NCI-H2227 treated with DMSO at 0.1 percent for 48 hours (cell line): ENCODE measurements around the gene ARRDC2.
A peak's percentile ranks its signal among the peaks of the same experiment; 100 is the strongest.
"Not testable (repeated sequence)": the region's sequence is repeated elsewhere in the genome, so short reads cannot be mapped to it uniquely, and the experiment has no call there.

Experiments used
- DNase-seq: peaks from one replicate; lab custom pipeline; 2025; lab: John Stamatoyannopoulos, UW

Gene ARRDC2

GRCh38 chr19:17989425-17990094 lies 18.4 kb upstream of the ARRDC2 start:
- no peak for DNase-seq

- DNase-seq = no peak
Observed at GRCh38 chr19:17993076-17993813, 14.7 kb upstream of the ARRDC2 start.

DNA sequence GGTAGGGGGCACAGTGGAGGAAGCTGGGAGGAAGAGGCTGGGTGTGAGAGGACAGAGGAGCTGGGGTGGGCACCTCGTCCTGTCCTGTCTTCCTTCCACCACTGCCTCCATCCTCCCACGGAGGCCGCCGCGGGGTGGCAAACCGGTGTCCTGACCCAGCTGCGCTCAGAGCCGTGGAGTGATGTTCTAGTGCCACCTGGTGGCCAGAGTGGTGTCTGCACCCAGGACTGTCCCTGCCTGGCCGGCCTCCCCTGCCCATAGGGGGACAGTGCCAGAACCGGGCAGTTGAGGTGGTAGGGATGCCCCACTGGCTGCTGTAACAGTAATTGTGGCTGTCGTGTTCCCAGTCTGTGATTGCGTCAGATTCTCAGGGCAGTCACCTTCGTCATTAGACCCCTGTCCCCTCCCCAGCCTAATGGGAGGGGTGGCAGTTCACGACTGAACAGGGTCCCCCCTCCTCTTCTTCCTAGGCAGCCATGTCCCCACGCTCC lies 11.1 kb upstream of the ARRDC2 start:
- DNase-seq = peak; percentile 43

- DNase-seq = no peak
Observed at GRCh38 chr19:17997969-17998826, 9.8 kb upstream of the ARRDC2 start.

GRCh38 chr19:17998827-17999150 lies 9.2 kb upstream of the ARRDC2 start:
- no peak for DNase-seq

DNA sequence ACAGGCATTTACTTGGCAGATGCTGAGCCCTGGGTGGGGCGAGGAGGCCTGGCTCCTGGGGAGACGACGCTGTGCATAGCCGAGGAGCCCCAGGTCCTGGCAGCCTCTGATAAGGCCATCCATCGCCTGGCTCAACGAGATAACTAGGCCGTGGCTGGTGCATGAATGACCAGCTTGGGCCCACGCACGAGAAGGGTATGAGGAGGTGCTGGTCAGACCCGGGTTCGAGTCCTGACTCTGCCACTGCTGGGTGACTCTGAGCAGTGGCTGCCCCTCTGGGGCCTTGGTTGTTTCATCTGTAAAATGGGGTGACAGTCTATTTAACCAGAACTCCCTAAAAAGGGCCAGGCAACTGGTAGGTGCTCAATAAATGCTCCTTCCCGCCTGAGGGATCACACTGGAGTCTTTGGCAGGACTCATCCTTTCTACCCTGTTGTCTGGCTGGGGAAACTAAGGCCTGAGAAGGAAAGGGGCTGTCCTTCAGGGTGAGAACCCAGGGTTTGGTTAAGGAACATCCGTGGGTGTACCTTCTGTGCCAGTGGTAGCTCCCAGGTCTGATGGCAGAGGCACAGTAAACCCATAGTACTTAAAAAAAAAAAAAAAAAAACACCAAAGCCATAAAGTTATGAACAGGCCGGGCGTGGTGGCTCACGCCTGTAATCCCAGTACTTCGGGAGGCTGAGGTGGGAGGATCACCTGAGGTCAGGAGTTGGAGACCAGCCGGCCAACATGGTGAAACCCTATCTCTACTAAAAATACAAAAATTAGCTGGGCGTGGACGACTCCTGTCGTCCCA lies 8.1 kb upstream of the ARRDC2 start:
- no peak for DNase-seq

DNA sequence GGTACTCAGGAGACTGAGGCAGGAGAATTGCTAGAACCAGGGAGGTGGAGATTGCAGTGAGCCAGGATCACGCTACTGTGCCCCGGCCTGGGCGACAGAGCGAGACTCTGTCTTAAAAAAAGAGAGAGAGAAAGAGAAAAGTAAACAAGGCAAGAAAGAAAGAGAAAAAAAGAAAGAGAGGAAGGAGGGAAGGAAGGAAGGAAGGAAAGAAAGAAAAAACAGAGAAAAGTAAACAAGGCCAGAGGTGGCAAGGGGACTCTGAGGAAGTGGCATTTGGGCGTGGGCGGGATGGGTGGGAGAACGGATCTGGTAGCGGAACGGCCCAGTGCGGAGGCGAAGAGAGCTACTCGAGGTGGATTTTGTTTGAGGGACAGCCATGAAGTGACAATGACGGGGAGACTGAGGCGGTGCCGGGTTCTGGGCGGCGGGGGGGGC lies 7.5 kb upstream of the ARRDC2 start:
- DNase-seq = no peak

DNA sequence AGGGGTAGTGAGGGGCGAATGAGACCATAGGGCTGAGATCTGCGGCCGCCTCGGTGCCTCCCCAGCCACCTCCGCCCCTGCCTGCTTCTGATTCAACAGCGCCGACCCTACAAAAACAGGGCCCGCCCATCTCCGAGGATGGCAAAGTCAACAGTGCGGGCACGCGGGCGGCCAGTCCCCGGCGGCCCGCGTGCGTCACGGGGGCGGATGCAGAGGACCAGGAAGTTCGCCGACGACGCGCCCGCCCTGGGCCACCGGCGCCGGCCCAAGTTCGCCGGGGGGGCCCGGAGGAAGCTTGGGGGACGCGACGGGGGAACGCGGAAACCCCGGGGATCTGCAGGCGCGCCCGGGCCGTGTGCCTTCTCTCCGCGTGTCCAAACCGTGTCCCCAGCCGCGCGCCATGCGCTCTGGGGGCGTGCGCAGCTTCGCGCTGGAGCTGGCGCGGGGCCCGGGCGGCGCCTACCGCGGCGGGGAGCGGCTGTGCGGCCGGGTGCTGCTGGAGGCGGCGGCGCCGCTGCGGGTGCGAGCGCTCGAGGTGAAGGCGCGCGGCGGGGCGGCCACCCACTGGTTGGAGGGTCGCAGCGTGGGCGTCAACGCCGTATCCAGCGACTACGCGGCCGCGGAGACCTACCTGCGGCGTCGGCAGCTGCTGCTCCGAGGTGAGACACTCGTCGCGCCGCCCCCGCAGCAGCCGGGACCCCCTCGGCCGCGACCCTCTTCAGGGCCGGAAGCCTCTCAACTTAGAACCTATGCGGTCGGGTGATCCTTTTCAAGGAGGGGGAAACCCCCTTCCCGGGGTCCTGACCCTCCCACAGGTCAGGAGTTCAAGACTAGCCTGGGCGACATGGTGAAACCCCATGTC lies 6.8 kb upstream of the ARRDC2 start:
- peak; percentile 52 for DNase-seq

DNA sequence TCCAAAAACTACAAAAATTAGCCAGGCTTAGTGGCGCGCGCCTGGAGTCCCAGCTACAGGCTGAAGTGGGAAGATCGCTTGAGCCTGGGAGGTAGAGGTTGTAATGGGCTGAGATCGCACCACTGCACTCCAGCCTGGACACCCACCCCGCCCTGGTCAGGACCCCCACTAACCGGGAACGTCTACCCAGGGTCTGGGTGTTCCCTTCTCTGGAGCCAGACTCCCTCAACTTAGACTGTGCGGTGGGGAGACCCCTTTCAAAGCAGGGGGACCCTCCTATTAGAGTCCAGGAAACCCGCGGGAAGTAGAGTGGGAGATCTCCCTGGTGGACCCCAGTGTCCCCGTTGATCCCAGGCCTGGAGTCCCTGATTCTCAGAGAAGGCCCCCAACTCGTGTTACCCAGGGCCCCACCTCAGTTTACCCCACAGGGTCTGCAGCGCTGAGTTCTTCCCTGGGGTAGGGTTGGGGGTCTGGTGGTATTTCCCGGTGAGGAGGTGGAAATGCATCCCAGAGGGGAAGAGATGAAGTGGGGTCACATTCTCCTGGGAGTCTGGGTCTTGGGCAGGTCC lies 6.1 kb upstream of the ARRDC2 start:
- DNase-seq = no peak

- no peak for DNase-seq
Observed at GRCh38 chr19:18002347-18002850, 5.6 kb upstream of the ARRDC2 start.

GRCh38 chr19:18005750-18006149 lies 2.2 kb upstream of the ARRDC2 start:
- DNase-seq = not testable (repeated sequence)

DNA sequence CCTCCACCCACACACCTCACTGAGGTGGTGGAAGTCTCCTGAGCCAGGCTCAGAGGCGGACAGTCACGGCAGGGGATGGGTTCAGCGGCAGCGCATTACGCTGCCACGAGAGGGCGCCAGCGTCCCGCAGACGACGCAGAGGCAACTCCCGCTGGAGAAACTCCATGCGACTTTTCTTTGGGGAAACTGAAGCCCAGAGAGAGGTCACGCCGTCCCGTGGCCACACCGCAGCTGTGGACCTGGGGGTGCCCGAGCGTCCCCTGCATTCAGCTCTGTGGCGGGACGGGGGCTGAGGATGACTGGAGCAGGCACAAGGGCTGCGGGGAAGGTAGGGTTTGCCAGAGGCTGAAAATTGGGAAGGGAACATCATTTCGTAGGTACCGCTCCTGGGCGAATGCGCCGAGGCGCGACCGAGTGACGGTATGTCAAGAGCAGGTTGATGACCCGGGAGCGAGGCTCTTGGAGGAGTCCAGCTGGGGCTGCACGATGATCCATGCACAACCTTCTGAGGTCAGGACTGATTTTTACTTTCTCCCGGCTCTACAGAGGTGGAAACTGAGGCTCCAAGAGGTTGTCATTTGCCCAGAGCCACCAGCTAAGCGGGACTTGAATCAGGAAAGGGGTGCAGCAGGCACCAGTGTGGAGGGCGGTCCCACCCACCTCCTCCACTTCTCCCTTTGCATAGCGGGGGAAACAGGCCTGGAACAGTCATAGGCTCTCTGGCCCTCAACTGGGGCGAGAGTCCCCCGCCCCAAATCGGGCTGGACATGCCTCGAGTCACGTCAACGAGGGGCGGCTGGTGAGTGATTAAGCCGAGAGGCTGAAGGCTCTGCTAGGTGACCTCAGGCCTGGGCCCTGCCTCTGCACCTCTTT lies 690 bp upstream of the ARRDC2 start:
- DNase-seq = peak; percentile 39

GRCh38 chr19:18008814-18009213 lies 844 bp downstream of the ARRDC2 start:
- no peak for DNase-seq

GRCh38 chr19:18009412-18010066 lies 1.6 kb downstream of the ARRDC2 start:
- no peak for DNase-seq

GRCh38 chr19:18010149-18010548 lies 2.2 kb downstream of the ARRDC2 start:
- DNase-seq = no peak

- DNase-seq = no peak
Observed at GRCh38 chr19:18013210-18014111, 5.5 kb downstream of the ARRDC2 start.

GRCh38 chr19:18014197-18014596 lies 6.2 kb downstream of the ARRDC2 start:
- no peak for DNase-seq
